AG09309 (cell line): ENCODE results near the gene MAFF.
"Not testable (repeated sequence)": the region's sequence is repeated elsewhere in the genome, so short reads cannot be mapped to it uniquely, and the experiment has no call there.

Source experiments
- DNase-seq: peaks from one replicate; pipeline ENCODE4 v3.0.0-alpha.2; 2010; ENCODE audit warnings: low read depth
- H3K4me3 ChIP-seq: 2 replicates; pipeline ENCODE4 v1.5.1; 2011; ENCODE audit warnings: mild to moderate bottlenecking, low read depth, low read length, moderate library complexity; ENCODE audit not compliant: control insufficient read depth
- CTCF ChIP-seq: IDR thresholded peaks from 2 replicates; pipeline ENCODE4 v1.5.1; 2011; ENCODE audit warnings: mild to moderate bottlenecking, low read depth, low read length, inconsistent platforms; ENCODE audit not compliant: insufficient read depth, control insufficient read depth; ENCODE audit errors: missing control alignments

MAFF gene

GRCh38 chr22:38172832-38173640, 28.8 kb upstream of the MAFF start:
- no peak for DNase-seq
- no peak for TF ChIP-seq CTCF
- no peak overlapping the region for H3K4me3 ChIP-seq

DNA sequence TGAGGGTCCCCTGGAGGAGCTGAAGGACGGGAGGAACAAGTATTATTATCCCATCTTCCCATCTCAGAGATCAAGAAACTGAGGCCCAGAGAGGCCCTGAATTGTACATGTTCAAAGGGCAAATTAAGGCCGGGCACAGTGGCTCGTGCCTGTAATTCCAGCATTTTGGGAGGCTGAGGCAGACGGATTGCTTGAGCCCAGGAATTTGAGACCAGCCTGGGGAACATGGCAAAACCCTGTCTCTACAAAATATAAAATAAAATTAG, 28.2 kb upstream of the MAFF start:
- no peak overlapping the region for H3K4me3 ChIP-seq
- no peak for DNase-seq
- no peak for TF ChIP-seq CTCF

DNA sequence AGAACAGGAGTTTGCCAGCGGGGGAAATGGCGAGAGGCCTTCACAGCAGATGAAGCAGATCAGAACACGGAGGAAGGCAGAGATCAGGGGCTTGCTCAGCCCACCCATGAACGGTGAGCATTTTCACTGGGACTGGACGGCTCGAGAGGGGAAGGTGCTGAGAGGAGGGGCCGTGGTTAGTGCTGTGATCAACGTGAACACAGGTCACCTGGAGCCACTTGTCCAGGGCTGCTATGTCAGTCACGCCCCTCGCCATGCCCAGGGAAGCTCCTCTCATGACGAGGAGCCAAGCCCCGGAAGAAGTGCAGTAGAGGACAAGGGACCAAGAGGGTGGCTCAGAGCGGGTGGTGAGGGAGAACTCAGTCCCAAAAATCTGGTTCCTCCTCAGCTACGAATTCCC, 27.2 kb upstream of the MAFF start:
- no peak overlapping the region for H3K4me3 ChIP-seq
- no peak for TF ChIP-seq CTCF
- DNase-seq, result no peak

- H3K4me3 ChIP-seq, result no peak overlapping the region
- TF ChIP-seq CTCF, result no peak
- DNase-seq, result no peak
These were observed 26.3 kb upstream of the MAFF start for GRCh38 chr22:38175206-38176118.

DNA sequence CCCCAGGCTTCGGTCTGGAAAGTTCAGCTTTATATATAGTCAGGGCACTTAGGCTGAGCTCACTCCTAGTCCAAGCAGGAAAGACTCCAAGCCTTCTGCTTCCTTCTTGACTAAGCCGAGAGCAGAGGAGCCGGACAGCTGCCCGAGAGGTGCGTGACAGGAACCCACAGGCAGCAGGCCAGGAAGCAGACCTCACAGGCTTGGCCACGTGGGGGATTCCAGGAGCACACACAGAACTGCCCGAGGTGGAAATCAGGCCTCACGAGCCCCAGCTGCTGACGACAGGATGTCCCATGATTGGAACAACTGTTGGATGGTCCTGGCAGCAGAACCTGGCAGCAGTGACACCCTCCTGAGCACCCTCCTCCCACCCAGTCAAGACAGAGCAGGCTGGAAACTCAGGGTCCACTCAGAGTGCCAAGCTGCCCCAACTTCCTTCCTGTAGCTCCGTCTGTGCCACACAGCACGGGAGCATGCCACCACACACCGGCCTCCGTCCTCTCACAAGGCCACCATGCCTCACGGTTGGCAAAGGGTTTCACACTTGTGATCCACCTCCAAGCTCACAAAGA, 25.5 kb upstream of the MAFF start:
- no peak overlapping the region for H3K4me3 ChIP-seq
- TF ChIP-seq CTCF, result no peak
- DNase-seq, result peak; percentile 60

GRCh38 chr22:38177044-38177443, 24.8 kb upstream of the MAFF start:
- H3K4me3 ChIP-seq, result no peak overlapping the region
- no peak for TF ChIP-seq CTCF
- DNase-seq, result no peak

GRCh38 chr22:38177571-38177925, 24.2 kb upstream of the MAFF start:
- DNase-seq, H3K4me3 ChIP-seq: not testable (repeated sequence)
